ENCODE measurements around the gene SLC35A5.

The SLC35A5 gene

GRCh38 chr3:112564940-112565305 is 3.1 kb downstream of the SLC35A5 start:
- intact Hi-C loops (cut with DNase I): no loop called here
- no peak for DNase-seq

- DNase-seq: no peak
- intact Hi-C loops (cut with DNase I): no loop called here
Measured at GRCh38 chr3:112568642-112569041, 6.8 kb downstream of the SLC35A5 start.

GRCh38 chr3:112569265-112569664 is 7.4 kb downstream of the SLC35A5 start:
- no peak for DNase-seq
- intact Hi-C loops (cut with DNase I): no loop called here

GRCh38 chr3:112572701-112573100 is 10.9 kb downstream of the SLC35A5 start:
- intact Hi-C loops (cut with DNase I): no loop called here
- no peak for DNase-seq

- intact Hi-C loops (cut with DNase I): no loop called here
- DNase-seq: no peak
Measured at GRCh38 chr3:112579232-112579631, 17.4 kb downstream of the SLC35A5 start.

- intact Hi-C loops (cut with DNase I): no loop called here
- no peak for DNase-seq
Measured at GRCh38 chr3:112579697-112580096, 17.9 kb downstream of the SLC35A5 start.

GRCh38 chr3:112582244-112582874 is 20.5 kb downstream of the SLC35A5 start:
- intact Hi-C loops (cut with DNase I): no loop called here

GRCh38 chr3:112583105-112583504 is 21.3 kb downstream of the SLC35A5 start:
- intact Hi-C loops (cut with DNase I): no loop called here

More at GRCh38 chr3:112582244-112582874, 20.5 kb downstream of the SLC35A5 start:
- DNase-seq: peak in 24 of 42 donors; percentile 20 to 62 (median 44)

GRCh38 chr3:112585782-112586181 is 23.9 kb downstream of the SLC35A5 start:
- DNase-seq: no peak
- intact Hi-C loops (cut with DNase I): no loop called here

More at GRCh38 chr3:112583105-112583504, 21.3 kb downstream of the SLC35A5 start:
- DNase-seq: no peak

- intact Hi-C loops (cut with DNase I): no loop called here
- no peak for DNase-seq
Measured at GRCh38 chr3:112587336-112587735, 25.5 kb downstream of the SLC35A5 start.

- DNase-seq: no peak
- intact Hi-C loops (cut with DNase I): no loop called here
Measured at GRCh38 chr3:112593258-112593657, 31.4 kb downstream of the SLC35A5 start.

- intact Hi-C loops (cut with DNase I): no loop called here
Measured at GRCh38 chr3:112594856-112595255, 33.0 kb downstream of the SLC35A5 start.

GRCh38 chr3:112597945-112598344 is 36.1 kb downstream of the SLC35A5 start:
- intact Hi-C loops (cut with DNase I): no loop called here
- DNase-seq: peak in 6 of 42 donors; percentile 22 to 77 (median 38)

More at GRCh38 chr3:112594856-112595255, 33.0 kb downstream of the SLC35A5 start:
- DNase-seq: no peak

- DNase-seq: no peak
- intact Hi-C loops (cut with DNase I): no loop called here
Measured at GRCh38 chr3:112598731-112599130, 36.9 kb downstream of the SLC35A5 start.

- intact Hi-C loops (cut with DNase I): no loop called here
Measured at GRCh38 chr3:112602217-112602838, 40.5 kb downstream of the SLC35A5 start.

GRCh38 chr3:112604536-112604935 is 42.7 kb downstream of the SLC35A5 start:
- intact Hi-C loops (cut with DNase I): no loop called here
- no peak for DNase-seq

More at GRCh38 chr3:112602217-112602838, 40.5 kb downstream of the SLC35A5 start:
- DNase-seq: no peak

- intact Hi-C loops (cut with DNase I): no loop called here
- peak in 16 of 42 donors; percentile 8 to 70 (median 32) for DNase-seq
Measured at GRCh38 chr3:112605285-112605684, 43.4 kb downstream of the SLC35A5 start.

GRCh38 chr3:112606098-112606497 is 44.3 kb downstream of the SLC35A5 start:
- DNase-seq: no peak
- intact Hi-C loops (cut with DNase I): no loop called here

GRCh38 chr3:112607863-112608262 is 46.0 kb downstream of the SLC35A5 start:
- DNase-seq: no peak
- intact Hi-C loops (cut with DNase I): no loop called here

- intact Hi-C loops (cut with DNase I): no loop called here
- DNase-seq: no peak
Measured at GRCh38 chr3:112610121-112610520, 48.3 kb downstream of the SLC35A5 start.

Measured in head of caudate nucleus (tissue), 42 donors.